ENCODE results near the gene LRP10. TPM values are rescaled to one million over a fixed set of nuclear protein-coding genes. Genes with fewer than 3 reads are reported as not detected.

LRP10 gene
- total RNA-seq, 4 donors from 2014 or later = 97.8 to 170 (median 157) TPM

- peaks cover 15% of the 10 kb centered on the region for H3K4me1 ChIP-seq
- H3K27ac ChIP-seq = no peak overlapping the region
- DNase-seq (ENCODE audit: low spot score in 2 of 2) = no peak
- TF ChIP-seq CTCF (IDR thresholded peaks at IDR 0.05) (no peak), POLR2AphosphoS5 (IDR thresholded peaks at IDR 0.05) (no peak)
- H3K9me3 ChIP-seq = no peaks in the 10 kb centered on the region
- no peaks in the 10 kb centered on the region for H3K27me3 ChIP-seq
- H3K36me3 ChIP-seq = no peaks in the 10 kb centered on the region
- H3K4me3 ChIP-seq = no peak overlapping the region
- 95% methylated on average over 5 of the region's 5 CpGs for WGBS
These were observed 4.7 kb upstream of the LRP10 start for GRCh38 chr14:22866874-22867273.

- 4% methylated on average over 1 of the region's 1 CpG for WGBS
- H3K36me3 ChIP-seq = peaks cover 27% of the 10 kb centered on the region
- peak overlapping the region; percentile 98 for H3K27ac ChIP-seq
- H3K27me3 ChIP-seq = no peaks in the 10 kb centered on the region
- peak overlapping the region; percentile 86 for H3K4me3 ChIP-seq
- no peak for TF ChIP-seq EP300 (IDR thresholded peaks at IDR 0.05)
- H3K9me3 ChIP-seq = no peaks in the 10 kb centered on the region
- H3K4me1 ChIP-seq = peaks cover 28% of the 10 kb centered on the region
- no peak for DNase-seq (ENCODE audit: low spot score in 2 of 2)
These were observed 723 bp upstream of the LRP10 start for GRCh38 chr14:22870811-22871223.

- no peaks in the 10 kb centered on the region for H3K27me3 ChIP-seq
- H3K9me3 ChIP-seq = no peaks in the 10 kb centered on the region
- peaks cover 28% of the 10 kb centered on the region for H3K4me1 ChIP-seq
- TF ChIP-seq POLR2A (IDR thresholded peaks at IDR 0.05) (no peak), EP300 (IDR thresholded peaks at IDR 0.05) (no peak), POLR2AphosphoS5 (IDR thresholded peaks at IDR 0.05) (no peak), CTCF (IDR thresholded peaks at IDR 0.05) (peak; percentile 93 to 96)
- H3K36me3 ChIP-seq = peaks cover 41% of the 10 kb centered on the region
- peak; percentile 91 to 92 for DNase-seq (ENCODE audit: low spot score in 2 of 2)
- WGBS = under 1% methylated on average over 33 of the region's 45 CpGs
- peak overlapping the region; percentile 86 for H3K4me3 ChIP-seq
- H3K27ac ChIP-seq = peak overlapping the region; percentile 98
These were observed 693 bp downstream of the LRP10 start for GRCh38 chr14:22872033-22872832.

GRCh38 chr14:22872833-22873520 is 1.4 kb downstream of the LRP10 start:
- peak overlapping the region; percentile 86 for H3K4me3 ChIP-seq
- whole genome bisulfite sequencing = 34% methylated on average over 10 of the region's 10 CpGs
- H3K36me3 ChIP-seq = peaks cover 48% of the 10 kb centered on the region
- no peaks in the 10 kb centered on the region for H3K9me3 ChIP-seq
- no peak for TF ChIP-seq POLR2A (IDR thresholded peaks at IDR 0.05)
- no peak for TF ChIP-seq POLR2AphosphoS5 (IDR thresholded peaks at IDR 0.05)
- TF ChIP-seq EP300 (IDR thresholded peaks at IDR 0.05) = no peak
- TF ChIP-seq CTCF (IDR thresholded peaks at IDR 0.05) = no peak
- peak overlapping the region; percentile 98 for H3K27ac ChIP-seq
- H3K27me3 ChIP-seq = no peaks in the 10 kb centered on the region
- peaks cover 28% of the 10 kb centered on the region for H3K4me1 ChIP-seq
- no peak for DNase-seq (ENCODE audit: low spot score in 2 of 2)

- TF ChIP-seq POLR2A (IDR thresholded peaks at IDR 0.05) = no peak
- no peak for TF ChIP-seq EP300 (IDR thresholded peaks at IDR 0.05)
- no peak for TF ChIP-seq CTCF (IDR thresholded peaks at IDR 0.05)
- TF ChIP-seq POLR2AphosphoS5 (IDR thresholded peaks at IDR 0.05) = no peak
- H3K27me3 ChIP-seq = no peaks in the 10 kb centered on the region
- H3K4me1 ChIP-seq = peaks cover 23% of the 10 kb centered on the region
- H3K4me3 ChIP-seq = no peak overlapping the region
- no peak overlapping the region for H3K27ac ChIP-seq
- no peaks in the 10 kb centered on the region for H3K9me3 ChIP-seq
- DNase-seq (ENCODE audit: low spot score in 2 of 2) = no peak
- WGBS = 88% methylated on average over 11 of the region's 15 CpGs
- peaks cover 70% of the 10 kb centered on the region for H3K36me3 ChIP-seq
These were observed 3.6 kb downstream of the LRP10 start for GRCh38 chr14:22875003-22875747.
